Osteoblast (primary cell): Measurements from ENCODE around the gene CNOT4. TPM values are rescaled to one million over a fixed set of nuclear protein-coding genes. Genes with fewer than 3 reads are reported as not detected.

ENCODE experiments used
- DNase-seq: peaks from one replicate; pipeline ENCODE4 v3.0.0; 2011; ENCODE audit warnings: low spot score, mixed read lengths; ENCODE audit not compliant: insufficient read length; ENCODE audit errors: missing footprints
- H2AFZ ChIP-seq: 2 replicates; pipeline ENCODE4 v1.6.0; 2011; ENCODE audit warnings: mild to moderate bottlenecking, low read length
- H3K27ac ChIP-seq: 2 replicates; pipeline ENCODE4 v1.5.1; 2011; ENCODE audit warnings: mild to moderate bottlenecking, low read depth, low read length, moderate library complexity
- H3K27me3 ChIP-seq: 2 replicates; pipeline ENCODE4 v1.6.0; 2012; ENCODE audit warnings: mild to moderate bottlenecking, control low read depth, inconsistent platforms, low read length, moderate library complexity; ENCODE audit not compliant: insufficient read depth
- H3K36me3 ChIP-seq: 2 replicates; pipeline ENCODE4 v1.5.1; 2011; ENCODE audit warnings: mild to moderate bottlenecking, low read length, control low read depth, moderate library complexity; ENCODE audit not compliant: insufficient read depth
- H3K4me1 ChIP-seq: 2 replicates; pipeline ENCODE4 v1.5.1; 2011; ENCODE audit warnings: mild to moderate bottlenecking, low read length, control low read depth, moderate library complexity; ENCODE audit not compliant: insufficient read depth
- H3K4me2 ChIP-seq: 2 replicates; pipeline ENCODE4 v1.6.0; 2011; ENCODE audit warnings: mild to moderate bottlenecking, low read length; ENCODE audit not compliant: insufficient read depth
- H3K4me3 ChIP-seq: fragments of 200-600 bp; sonication (generic); 3 replicates; pipeline ENCODE4 v1.5.1; 2012; ENCODE audit warnings: mild to moderate bottlenecking, low read length, inconsistent platforms; ENCODE audit not compliant: insufficient read depth
- H3K79me2 ChIP-seq: 2 replicates; pipeline ENCODE4 v1.6.0; 2012; ENCODE audit warnings: mild to moderate bottlenecking, low read length, control low read depth, inconsistent platforms; ENCODE audit not compliant: insufficient read depth
- H3K9me3 ChIP-seq: 2 replicates; pipeline ENCODE4 v1.5.1; 2011; ENCODE audit warnings: low read depth, low read length, control low read depth
- H4K20me1 ChIP-seq: 2 replicates; pipeline ENCODE4 v1.6.0; 2012; ENCODE audit warnings: mild to moderate bottlenecking, low read length, control low read depth; ENCODE audit not compliant: insufficient read depth
- CTCF ChIP-seq: IDR thresholded peaks from 2 replicates; pipeline ENCODE4 v1.5.1; 2011; ENCODE audit warnings: mild to moderate bottlenecking, low read depth, low read length, moderate library complexity; ENCODE audit errors: extremely low read depth
- total RNA-seq: library from RNA; depleted of rRNA; stranded (reverse); fragments of >200 nt; gene quantifications from 2 replicates; pipeline ENCODE4 v1.2.3, GENCODE V29; 2012

Gene CNOT4
- total RNA-seq, 1 donor: 13.4 TPM

GRCh38 chr7:135541029-135541428, 31.1 kb upstream of the CNOT4 start:
- H3K27me3 ChIP-seq: peaks cover 8% of the 10 kb centered on the region
- no peak overlapping the region for H2AFZ ChIP-seq
- no peak for DNase-seq
- H4K20me1 ChIP-seq: no peaks in the 10 kb centered on the region
- TF ChIP-seq CTCF: no peak
- H3K79me2 ChIP-seq: no peaks in the 10 kb centered on the region
- H3K27ac ChIP-seq: no peak overlapping the region
- H3K9me3 ChIP-seq: no peaks in the 10 kb centered on the region
- no peaks in the 10 kb centered on the region for H3K4me1 ChIP-seq
- H3K36me3 ChIP-seq: no peaks in the 10 kb centered on the region
- H3K4me2 ChIP-seq: no peak overlapping the region
- H3K4me3 ChIP-seq: no peak overlapping the region

- H3K4me1 ChIP-seq: no peaks in the 10 kb centered on the region
- H4K20me1 ChIP-seq: no peaks in the 10 kb centered on the region
- H3K4me3 ChIP-seq: no peak overlapping the region
- no peak for TF ChIP-seq CTCF
- DNase-seq: no peak
- H3K4me2 ChIP-seq: no peak overlapping the region
- H3K36me3 ChIP-seq: no peaks in the 10 kb centered on the region
- peaks cover 8% of the 10 kb centered on the region for H3K27me3 ChIP-seq
- no peaks in the 10 kb centered on the region for H3K9me3 ChIP-seq
- no peaks in the 10 kb centered on the region for H3K79me2 ChIP-seq
- H3K27ac ChIP-seq: no peak overlapping the region
- H2AFZ ChIP-seq: no peak overlapping the region
Measured at GRCh38 chr7:135539629-135540028, 29.7 kb upstream of the CNOT4 start.

- H3K27me3 ChIP-seq: peaks cover 8% of the 10 kb centered on the region
- no peaks in the 10 kb centered on the region for H3K79me2 ChIP-seq
- no peaks in the 10 kb centered on the region for H3K4me1 ChIP-seq
- H2AFZ ChIP-seq: no peak overlapping the region
- no peaks in the 10 kb centered on the region for H3K9me3 ChIP-seq
- no peak for TF ChIP-seq CTCF
- no peaks in the 10 kb centered on the region for H4K20me1 ChIP-seq
- no peaks in the 10 kb centered on the region for H3K36me3 ChIP-seq
- no peak overlapping the region for H3K4me3 ChIP-seq
- H3K4me2 ChIP-seq: no peak overlapping the region
- no peak overlapping the region for H3K27ac ChIP-seq
- DNase-seq: no peak
Measured at GRCh38 chr7:135538376-135538775, 28.5 kb upstream of the CNOT4 start.

- Histone ChIP-seq H3K4me1 (no peaks in the 10 kb centered on the region), H3K4me2 (no peak overlapping the region), H3K79me2 (no peaks in the 10 kb centered on the region), H3K9me3 (no peaks in the 10 kb centered on the region), H4K20me1 (no peaks in the 10 kb centered on the region), H3K4me3 (no peak overlapping the region), H3K36me3 (no peaks in the 10 kb centered on the region), H2AFZ (no peak overlapping the region), H3K27me3 (peaks cover 8% of the 10 kb centered on the region), H3K27ac (no peak overlapping the region)
- DNase-seq: no peak
- no peak for TF ChIP-seq CTCF
Measured at GRCh38 chr7:135537905-135538304, 28.0 kb upstream of the CNOT4 start.
